Hepatocyte (in vitro differentiated cells): Measurements from ENCODE around the gene STRBP.

Source experiments
- CTCF ChIP-seq: fragments of 200-600 bp; sonication (generic); IDR thresholded peaks from 2 replicates; pipeline ENCODE4 v1.5.1; 2016; ENCODE audit warnings: antibody characterized with exemption, mild to moderate bottlenecking; ENCODE audit not compliant: poor library complexity
- EZH2 ChIP-seq: fragments of 200-600 bp; sonication (generic); IDR thresholded peaks from 2 replicates; pipeline ENCODE4 v1.6.1; 2016; ENCODE audit warnings: antibody characterized with exemption, mild to moderate bottlenecking, borderline replicate concordance
- EZH2phosphoT487 ChIP-seq: fragments of 200-600 bp; sonication (generic); IDR thresholded peaks from one replicate; pipeline ENCODE4 v1.6.1; 2018; ENCODE audit warnings: antibody characterized with exemption, mild to moderate bottlenecking, low read depth, moderate library complexity; ENCODE audit not compliant: unreplicated experiment, severe bottlenecking

GRCh38 chr9:123176949-123177348 is 91.4 kb downstream of the STRBP start:
- no peak for TF ChIP-seq CTCF
- TF ChIP-seq EZH2: no peak
- no peak for TF ChIP-seq EZH2phosphoT487
